HepG2 (cell line): ENCODE data around the gene DHFR. TPM values are rescaled to one million over a fixed set of nuclear protein-coding genes. Genes with fewer than 3 reads are reported as not detected.
A peak's percentile ranks its signal among the peaks of the same experiment; 100 is the strongest.

Experiments used
- ARID2 ChIP-seq: sonication (generic); formaldehyde crosslinking; IDR thresholded peaks from 2 replicates; pipeline ENCODE4 v1.8.1; 2022; ENCODE audit warnings: mild to moderate bottlenecking, missing genetic modification reagents, borderline replicate concordance
- ARID3A ChIP-seq: IDR thresholded peaks from 2 replicates; pipeline ENCODE4 v1.6.1; 2012; ENCODE audit warnings: low read depth, low read length, improper control_type of control experiment
- FOXA3 ChIP-seq: IDR thresholded peaks from 2 replicates; pipeline ENCODE4 v1.6.1; 2016; ENCODE audit warnings: missing genetic modification reagents, missing compliant biosample characterization
- GATAD1 ChIP-seq: IDR thresholded peaks from 2 replicates; pipeline ENCODE4 v1.6.1; 2016; ENCODE audit warnings: missing genetic modification reagents, missing compliant biosample characterization
- HOXA3 ChIP-seq: sonication (generic); formaldehyde crosslinking; IDR thresholded peaks from 2 replicates; pipeline ENCODE4 v1.5.0; 2020; ENCODE audit warnings: missing genetic modification reagents
- IRF2 ChIP-seq: IDR thresholded peaks from 2 replicates; pipeline ENCODE4 v1.6.1; 2018; ENCODE audit warnings: missing genetic modification reagents, missing compliant biosample characterization
- MAX ChIP-seq: IDR thresholded peaks from 2 replicates; pipeline ENCODE4 v1.6.1; 2012; ENCODE audit warnings: inconsistent platforms
- MBD4 ChIP-seq: IDR thresholded peaks from 2 replicates; pipeline ENCODE4 v1.6.1; 2012; ENCODE audit warnings: low read length, inconsistent platforms, borderline replicate concordance
- NBN ChIP-seq: fragments of 450-650 bp; conservative IDR thresholded peaks from 2 replicates; pipeline ENCODE4 v1.6.1; 2017
- NKX3-1 ChIP-seq: sonication (generic); formaldehyde crosslinking; IDR thresholded peaks from 2 replicates; pipeline ENCODE4 v1.5.0; 2020; ENCODE audit warnings: missing genetic modification reagents
- PAX8 ChIP-seq: sonication (generic); formaldehyde crosslinking; IDR thresholded peaks from 2 replicates; pipeline ENCODE4 v1.8.0; 2022; ENCODE audit warnings: mild to moderate bottlenecking, missing genetic modification reagents, borderline replicate concordance
- PAXIP1 ChIP-seq: sonication (generic); formaldehyde crosslinking; conservative IDR thresholded peaks from 2 replicates; pipeline ENCODE4 v1.4.0; 2020; ENCODE audit warnings: mild to moderate bottlenecking, missing genetic modification reagents, moderate library complexity
- RARA ChIP-seq: IDR thresholded peaks from 2 replicates; pipeline ENCODE4 v1.6.1; 2016; ENCODE audit warnings: missing genetic modification reagents, missing compliant biosample characterization
- RCOR2 ChIP-seq: IDR thresholded peaks from 2 replicates; pipeline ENCODE4 v1.6.1; 2016; ENCODE audit warnings: missing biosample characterization, missing genetic modification reagents
- REXO4 ChIP-seq: sonication (generic); formaldehyde crosslinking; IDR thresholded peaks from 2 replicates; pipeline ENCODE4 v1.8.0; 2022; ENCODE audit warnings: missing genetic modification reagents, mild to moderate bottlenecking, borderline replicate concordance
- RXRB ChIP-seq: IDR thresholded peaks from 2 replicates; pipeline ENCODE4 v1.6.1; 2016; ENCODE audit warnings: borderline replicate concordance, missing genetic modification reagents, missing compliant biosample characterization
- SAFB2 ChIP-seq: sonication (generic); formaldehyde crosslinking; IDR thresholded peaks from 2 replicates; pipeline ENCODE4 v1.5.1; 2020; ENCODE audit warnings: missing genetic modification reagents, low read depth, mild to moderate bottlenecking, borderline replicate concordance
- SCMH1 ChIP-seq: sonication (generic); formaldehyde crosslinking; IDR thresholded peaks from 2 replicates; pipeline ENCODE4 v1.9.0; 2021; ENCODE audit warnings: missing genetic modification reagents, mild to moderate bottlenecking, borderline replicate concordance
- TAF15 ChIP-seq: fragments of 200-400 bp; formaldehyde crosslinking; IDR thresholded peaks from one replicate; pipeline ENCODE4 v1.6.1; 2018; ENCODE audit warnings: mild to moderate bottlenecking, low read depth, low read length; ENCODE audit not compliant: poor library complexity, severe bottlenecking
- TCF7L2 ChIP-seq: IDR thresholded peaks from 2 replicates; pipeline ENCODE4 v1.6.1; 2011; ENCODE audit warnings: mild to moderate bottlenecking, low read depth, low read length, moderate library complexity
- ZBTB8A ChIP-seq: sonication (generic); formaldehyde crosslinking; IDR thresholded peaks from 2 replicates; pipeline ENCODE4 v1.4.0; 2020; ENCODE audit warnings: mild to moderate bottlenecking, low read depth, missing genetic modification reagents, borderline replicate concordance
- ZNF282 ChIP-seq: fragments of 450-650 bp; IDR thresholded peaks from 2 replicates; pipeline ENCODE4 v1.6.1; 2018; ENCODE audit not compliant: partially characterized antibody
- ZNF343 ChIP-seq: sonication (generic); formaldehyde crosslinking; IDR thresholded peaks from 2 replicates; pipeline ENCODE4 v1.4.0; 2020; ENCODE audit warnings: mild to moderate bottlenecking, missing genetic modification reagents
- ZNF547 ChIP-seq: sonication (generic); formaldehyde crosslinking; IDR thresholded peaks from 2 replicates; pipeline ENCODE4 v1.5.1; 2020; ENCODE audit warnings: mild to moderate bottlenecking, missing genetic modification reagents
- ZNF678 ChIP-seq: sonication (generic); formaldehyde crosslinking; IDR thresholded peaks from 2 replicates; pipeline ENCODE4 v1.4.0; 2020; ENCODE audit warnings: mild to moderate bottlenecking, missing genetic modification reagents
- ZNF776 ChIP-seq: sonication (generic); formaldehyde crosslinking; IDR thresholded peaks from 2 replicates; pipeline ENCODE4 v1.4.0; 2020; ENCODE audit warnings: mild to moderate bottlenecking, missing genetic modification reagents
- polyA plus RNA-seq, 8 experiments: library from polyadenylated mRNA; depleted of rRNA in 3 of 8; stranded (reverse) in 7 of 8; unstranded in 1 of 8; fragments of >200 nt; fragmentation: Illumina TruSeq in 4 of 8; extraction: Trizol in 4 of 8; gene quantifications; 2 replicates each; pipeline versions ENCODE4 v1.2.1 to v1.2.3, GENCODE V29; 2011 to 2016; ENCODE audit warnings: low read depth in 4 of 8, missing spikeins in 1 of 8, mixed read lengths in 1 of 8; ENCODE audit not compliant: insufficient read depth in 1 of 8
- total RNA-seq, 5 experiments: library from RNA; depleted of rRNA; stranded (reverse); fragments of >200 nt; fragmentation: Illumina TruSeq; extraction: Trizol; gene quantifications; 2 replicates each; pipeline ENCODE4 v1.2.3, GENCODE V29; 2016; ENCODE audit warnings: low read depth in 1 of 5

The DHFR gene
- total and polyA plus RNA-seq, 2 of the 13 experiments (the other 11 are each of a cell fraction or from before 2014, with no cell fraction given), result 22.8 to 59.0 TPM

- TF ChIP-seq MAX (no peak), TAF15 (no peak), HOXA3 (CRISPR knock-in tag) (no peak), FOXA3 (peak; percentile 55; the same call in 1 of the 2 replicates), ZNF343 (CRISPR knock-in tag) (no peak), REXO4 (no peak), TCF7L2 (no peak), PAX8 (no peak), SAFB2 (no peak), RARA (CRISPR knock-in tag) (peak; percentile 34; the same call in 1 of the 2 replicates), PAXIP1 (peak; percentile 84), SCMH1 (CRISPR knock-in tag) (no peak), RXRB (peak; percentile 53; the same call in 1 of the 2 replicates), ZNF282 (no peak), NBN (no peak), IRF2 (CRISPR knock-in tag) (peak; percentile 40; the same call in 1 of the 2 replicates), ZNF678 (CRISPR knock-in tag) (no peak), ARID2 (no peak), ARID3A (no peak), NKX3-1 (CRISPR knock-in tag) (no peak), ZNF776 (CRISPR knock-in tag) (no peak), ZBTB8A (CRISPR knock-in tag) (no peak), ZNF547 (CRISPR knock-in tag) (no peak), RCOR2 (CRISPR knock-in tag) (peak; percentile 36; the same call in 1 of the 2 replicates), MBD4 (no peak), GATAD1 (CRISPR knock-in tag) (no peak)
These were observed 47.0 kb downstream of the DHFR start (continued) for GRCh38 chr5:80607832-80608231.
